Stomach (tissue), 4 donors: ENCODE results near the gene FBXO36.

ENCODE experiments used
- CTCF ChIP-seq, 7 experiments: fragments of 450-650 bp in 4 of 7; fragments of 200-600 bp in 3 of 7; sonication (generic) in 3 of 7; IDR thresholded peaks; one replicate each; pipeline ENCODE4 v1.5.1; 2016 to 2019; ENCODE audit warnings: antibody characterized with exemption in 7 of 7, control low read depth in 2 of 7, mild to moderate bottlenecking in 1 of 7
- EP300 ChIP-seq: sonication (generic); formaldehyde crosslinking; IDR thresholded peaks from one replicate; pipeline ENCODE4 v1.6.1; 2017; ENCODE audit warnings: antibody characterized with exemption
- POLR2A ChIP-seq, 4 donors: fragments of 450-650 bp; IDR thresholded peaks; one replicate each; pipeline ENCODE4 v1.6.1; 2016; ENCODE audit warnings: antibody characterized with exemption in 4 of 4, control low read depth in 2 of 4, mild to moderate bottlenecking in 1 of 4, moderate library complexity in 1 of 4
- POLR2AphosphoS5 ChIP-seq, 3 donors: sonication (generic); formaldehyde crosslinking; IDR thresholded peaks; one replicate each; pipeline ENCODE4 v1.6.1; 2016; ENCODE audit warnings: antibody characterized with exemption in 3 of 3

- TF ChIP-seq CTCF (IDR thresholded peaks at IDR 0.05) (no peak), POLR2AphosphoS5 (IDR thresholded peaks at IDR 0.05) (no peak), POLR2A (IDR thresholded peaks at IDR 0.05) (no peak), EP300 (no peak)
Measured at GRCh38 chr2:229917793-229918192, 4.5 kb upstream of the FBXO36 start.
